WTC11 (cell line): Measurements from ENCODE around the gene TMEM69.

Experiments
- ATF2 ChIP-seq: sonication (generic); formaldehyde crosslinking; IDR thresholded peaks from 2 replicates; pipeline ENCODE4 v1.8.1; 2022; ENCODE audit warnings: low read depth, missing genetic modification reagents, borderline replicate concordance
- CTCF ChIP-seq: fragments of 200-600 bp; IDR thresholded peaks from 2 replicates; pipeline ENCODE4 v1.8.0; 2022; ENCODE audit warnings: antibody characterized with exemption
- E2F1 ChIP-seq: sonication (generic); formaldehyde crosslinking; IDR thresholded peaks from 2 replicates; pipeline ENCODE4 v1.8.0; 2022; ENCODE audit warnings: mild to moderate bottlenecking, missing genetic modification reagents
- ESRRA ChIP-seq: sonication (generic); formaldehyde crosslinking; IDR thresholded peaks from 2 replicates; pipeline ENCODE4 v1.8.1; 2022; ENCODE audit warnings: mild to moderate bottlenecking, missing genetic modification reagents, borderline replicate concordance
- FOXK1 ChIP-seq: sonication (generic); formaldehyde crosslinking; IDR thresholded peaks from 2 replicates; pipeline ENCODE4 v1.8.0; 2022; ENCODE audit warnings: mild to moderate bottlenecking, moderate library complexity, missing genetic modification reagents
- MLX ChIP-seq: sonication (generic); formaldehyde crosslinking; IDR thresholded peaks from 2 replicates; pipeline ENCODE4 v1.8.1; 2023; ENCODE audit warnings: mild to moderate bottlenecking, missing genetic modification reagents, moderate library complexity
- SP1 ChIP-seq: sonication (generic); formaldehyde crosslinking; conservative IDR thresholded peaks from 2 replicates; pipeline ENCODE4 v1.8.1; 2022; ENCODE audit warnings: missing genetic modification reagents
- ZNF416 ChIP-seq: fragments of 250-450 bp; sonication (Bioruptor Pico); IDR thresholded peaks from 2 replicates; pipeline ENCODE4 v1.9.0; 2021; ENCODE audit warnings: mild to moderate bottlenecking, inconsistent platforms

GRCh38 chr1:45669859-45670655 lies 17.9 kb upstream of the TMEM69 start:
- TF ChIP-seq SP1 (no peak), CTCF (no peak), ESRRA (no peak), ZNF416 (CRISPR knock-in tag) (no peak), E2F1 (CRISPR knock-in tag) (no peak), FOXK1 (CRISPR knock-in tag) (no peak), MLX (CRISPR knock-in tag) (no peak), ATF2 (CRISPR knock-in tag) (no peak)
